H1 (cell line): ENCODE data around the gene PFDN1. TPM values are rescaled to one million over a fixed set of nuclear protein-coding genes. Genes with fewer than 3 reads are reported as not detected.

Experiments used
- CTCF ChIA-PET: fragments of 300-600 bp; sonication (Branson Sonifier 250); formaldehyde crosslinking; loops from one replicate; lab custom pipeline; 2021; ENCODE audit not compliant: partially characterized antibody; lab: Charles Lee
- POLR2A ChIA-PET: fragments of 300-600 bp; sonication (Branson Sonifier 250); formaldehyde crosslinking; loops from one replicate; lab custom pipeline; 2021; ENCODE audit warnings: inconsistent platforms; ENCODE audit not compliant: partially characterized antibody; lab: Charles Lee
- DNase-seq, 2 experiments: peaks; one replicate each; pipeline versions ENCODE4 v3.0.0 to v3.0.0-alpha.2; 2010 to 2022; ENCODE audit warnings: low spot score in 2 of 2, low read depth in 1 of 2, mixed read lengths in 1 of 2
- FAIRE-seq: peaks from 2 replicates; lab custom pipeline; 2011; peaks lifted over from hg19 to GRCh38; lab: Jason Lieb, UNC
- H2AFZ ChIP-seq: 2 replicates; pipeline ENCODE4 v1.8.1; 2012; ENCODE audit warnings: low read length, inconsistent platforms
- H2AK5ac ChIP-seq: 2 replicates; pipeline ENCODE4 v1.6.1; 2013; ENCODE audit warnings: low read depth, low read length
- H2BK120ac ChIP-seq: replicated peaks from 2 replicates; pipeline ENCODE3; 2013; ENCODE audit warnings: low read depth, low read length, inconsistent platforms
- H2BK12ac ChIP-seq: 2 replicates; pipeline ENCODE4 v1.6.1; 2013; ENCODE audit warnings: low read depth, low read length
- H2BK15ac ChIP-seq: 2 replicates; pipeline ENCODE4 v1.6.1; 2013; ENCODE audit warnings: low read length
- H2BK20ac ChIP-seq: 2 replicates; pipeline ENCODE4 v1.6.1; 2013; ENCODE audit warnings: low read length
- H2BK5ac ChIP-seq: 2 replicates; pipeline ENCODE4 v1.6.1; 2013; ENCODE audit warnings: low read depth, low read length
- H3K14ac ChIP-seq: 2 replicates; pipeline ENCODE4 v1.6.1; 2013; ENCODE audit warnings: inconsistent platforms; ENCODE audit not compliant: insufficient read length
- H3K18ac ChIP-seq: 2 replicates; pipeline ENCODE4 v1.6.1; 2013; ENCODE audit warnings: low read length; ENCODE audit errors: extremely low read depth
- H3K23ac ChIP-seq: 2 replicates; pipeline ENCODE4 v1.6.1; 2013; ENCODE audit warnings: inconsistent platforms; ENCODE audit not compliant: insufficient read length
- H3K23me2 ChIP-seq: 2 replicates; pipeline ENCODE4 v1.6.1; 2013; ENCODE audit warnings: low read depth, low read length
- H3K27ac ChIP-seq: 2 replicates; pipeline ENCODE4 v1.6.1; 2011; ENCODE audit warnings: low read depth, low read length, inconsistent platforms
- H3K27me3 ChIP-seq, 4 experiments: replicated peaks in 1 of 4; 1 replicate in 1 of 4; 2 replicates in 3 of 4; pipeline versions ENCODE4 v1.6.1 to v1.8.1; 2011 to 2013; ENCODE audit warnings: low read length in 3 of 4, mild to moderate bottlenecking in 3 of 4, inconsistent platforms in 2 of 4, mixed read lengths in 2 of 4, moderate library complexity in 1 of 4; ENCODE audit not compliant: control insufficient read depth in 3 of 4, insufficient read depth in 3 of 4; ENCODE audit errors: extremely low read depth in 1 of 4
- H3K36me3 ChIP-seq, 4 experiments: 2 replicates each; pipeline versions ENCODE4 v1.6.1 to v1.8.1; 2011 to 2013; ENCODE audit warnings: mild to moderate bottlenecking in 4 of 4, low read length in 3 of 4, moderate library complexity in 2 of 4, control low read depth in 1 of 4, inconsistent platforms in 1 of 4; ENCODE audit not compliant: insufficient read depth in 4 of 4, control insufficient read depth in 2 of 4
- H3K4ac ChIP-seq: replicated peaks from 2 replicates; pipeline ENCODE3; 2013; ENCODE audit warnings: low read length, low read depth, mixed read lengths, inconsistent platforms; ENCODE audit not compliant: insufficient read length
- H3K4me1 ChIP-seq, 4 experiments: replicated peaks in 1 of 4; 1 replicate in 1 of 4; 2 replicates in 3 of 4; pipeline versions ENCODE4 v1.6.1 to v1.8.1; 2011 to 2013; ENCODE audit warnings: low read length in 3 of 4, inconsistent platforms in 2 of 4, mixed read lengths in 1 of 4; ENCODE audit not compliant: insufficient read depth in 4 of 4, control insufficient read depth in 3 of 4
- H3K4me2 ChIP-seq, 2 experiments: 2 replicates each; pipeline versions ENCODE4 v1.6.1 to v1.8.1; 2011 to 2013; ENCODE audit warnings: low read depth in 2 of 2, low read length in 2 of 2, control low read depth in 1 of 2, inconsistent platforms in 1 of 2, mild to moderate bottlenecking in 1 of 2; ENCODE audit not compliant: insufficient read depth in 1 of 2
- H3K4me3 ChIP-seq, 4 experiments: fragments of 200-600, 300-600 bp in 1 of 4; sonication (generic), shearing (Covaris generic), sonication (Bioruptor Twin) in 1 of 4; 2 replicates each; pipeline versions ENCODE4 v1.5.1 to v1.8.1; 2011 to 2016; ENCODE audit warnings: low read length in 4 of 4, low read depth in 3 of 4, control low read depth in 2 of 4, inconsistent platforms in 2 of 4, mild to moderate bottlenecking in 2 of 4, mixed read lengths in 1 of 4, moderate library complexity in 1 of 4; ENCODE audit not compliant: insufficient read depth in 2 of 4; ENCODE audit errors: extremely low read depth in 1 of 4
- H3K56ac ChIP-seq: replicated peaks from 2 replicates; pipeline ENCODE3; 2013; ENCODE audit warnings: low read depth, mild to moderate bottlenecking, mixed read lengths, low read length, inconsistent platforms; ENCODE audit not compliant: insufficient read length
- H3K79me1 ChIP-seq: 2 replicates; pipeline ENCODE4 v1.6.1; 2013; ENCODE audit warnings: low read depth, low read length, control low read depth
- H3K79me2 ChIP-seq, 2 experiments: 2 replicates each; pipeline versions ENCODE4 v1.6.1 to v1.8.1; 2012 to 2013; ENCODE audit warnings: low read length in 2 of 2, mild to moderate bottlenecking in 2 of 2, inconsistent platforms in 1 of 2; ENCODE audit not compliant: insufficient read depth in 2 of 2, control insufficient read depth in 1 of 2
- H3K9ac ChIP-seq, 4 experiments: replicated peaks in 1 of 4; 1 replicate in 1 of 4; 2 replicates in 3 of 4; pipeline versions ENCODE4 v1.6.1 to v1.8.1; 2011 to 2013; ENCODE audit warnings: low read depth in 3 of 4, low read length in 3 of 4, control low read depth in 2 of 4, mild to moderate bottlenecking in 2 of 4, moderate library complexity in 2 of 4, inconsistent platforms in 1 of 4; ENCODE audit errors: extremely low read depth in 1 of 4
- H3K9me3 ChIP-seq, 2 experiments: 2 replicates each; pipeline versions ENCODE4 v1.6.1 to v1.8.1; 2012 to 2013; ENCODE audit warnings: mild to moderate bottlenecking in 2 of 2, moderate library complexity in 2 of 2, control low read depth in 1 of 2, inconsistent platforms in 1 of 2, low read depth in 1 of 2, low read length in 1 of 2, mixed read lengths in 1 of 2; ENCODE audit not compliant: insufficient read depth in 2 of 2
- H4K20me1 ChIP-seq, 2 experiments: replicated peaks in 1 of 2; 2 replicates each; pipeline versions ENCODE3 to v1.8.1; 2011 to 2013; ENCODE audit warnings: inconsistent platforms in 2 of 2, low read length in 2 of 2, mild to moderate bottlenecking in 1 of 2; ENCODE audit not compliant: insufficient read depth in 2 of 2, control insufficient read depth in 1 of 2
- H4K5ac ChIP-seq: 2 replicates; pipeline ENCODE4 v1.6.1; 2013; ENCODE audit warnings: low read length, low read depth, mixed read lengths, inconsistent platforms; ENCODE audit not compliant: insufficient read length
- H4K8ac ChIP-seq: 2 replicates; pipeline ENCODE4 v1.8.0; 2013; ENCODE audit warnings: mild to moderate bottlenecking, moderate library complexity, low read length, inconsistent platforms; ENCODE audit not compliant: insufficient read depth; ENCODE audit errors: extremely low read depth
- H4K91ac ChIP-seq: replicated peaks from 2 replicates; pipeline ENCODE3; 2013; ENCODE audit warnings: low read length, mixed read lengths, inconsistent platforms; ENCODE audit not compliant: insufficient read length
- ASH2L ChIP-seq: fragments of 200-600, 300-600 bp; sonication (generic); IDR thresholded peaks from one replicate; pipeline ENCODE4 v1.7.1; 2017; ENCODE audit warnings: low read length
- CTBP2 ChIP-seq: IDR thresholded peaks from 2 replicates; pipeline ENCODE4 v1.7.0; 2011; ENCODE audit warnings: borderline replicate concordance, mild to moderate bottlenecking, moderate library complexity, mixed read lengths, low read length; ENCODE audit not compliant: insufficient read depth, insufficient read length
- JUN ChIP-seq: IDR thresholded peaks from 2 replicates; pipeline ENCODE4 v1.6.1; 2011; ENCODE audit warnings: low read depth, mild to moderate bottlenecking, improper control_type of control experiment, low read length
- KDM1A ChIP-seq: fragments of 200-600, 300-600 bp; sonication (generic); IDR thresholded peaks from 2 replicates; pipeline ENCODE4 v1.7.1; 2016; ENCODE audit warnings: mild to moderate bottlenecking, low read length, borderline replicate concordance
- NANOG ChIP-seq: IDR thresholded peaks from 2 replicates; pipeline ENCODE4 v1.6.1; 2011; ENCODE audit warnings: low read length, low read depth, mild to moderate bottlenecking, inconsistent platforms; ENCODE audit not compliant: insufficient read depth, poor library complexity, severe bottlenecking
- RBBP5 ChIP-seq: IDR thresholded peaks from 2 replicates; pipeline ENCODE4 v1.7.1; 2012; ENCODE audit warnings: low read depth, mild to moderate bottlenecking, inconsistent platforms, low read length, moderate library complexity, borderline replicate concordance
- RXRA ChIP-seq: IDR thresholded peaks from 2 replicates; pipeline ENCODE4 v1.6.1; 2011; ENCODE audit warnings: low read depth, mild to moderate bottlenecking, low read length, moderate library complexity; ENCODE audit not compliant: insufficient read depth
- SRF ChIP-seq: IDR thresholded peaks from 2 replicates; pipeline ENCODE4 v1.6.1; 2011; ENCODE audit warnings: mild to moderate bottlenecking, low read depth, low read length, moderate library complexity
- TAF7 ChIP-seq: optimal IDR thresholded peaks from 2 replicates; pipeline ENCODE3; 2011; ENCODE audit warnings: low read depth, mild to moderate bottlenecking, inconsistent platforms, low read length, moderate library complexity, borderline replicate concordance
- USF2 ChIP-seq: IDR thresholded peaks from 2 replicates; pipeline ENCODE4 v1.6.1; 2011; ENCODE audit warnings: low read length, improper control_type of control experiment
- YY1 ChIP-seq: IDR thresholded peaks from 2 replicates; pipeline ENCODE4 v1.6.1; 2011; ENCODE audit warnings: low read depth, mild to moderate bottlenecking, low read length
- WGBS, 2 experiments: shearing (Covaris generic) in 1 of 2; methylation state at CpG; one replicate each; pipeline versions ENCODE4 v1.1.6 to v1.1.7; 2013 to 2015; ENCODE audit warnings: low lambda C conversion rate in 2 of 2, mixed read lengths in 2 of 2, inconsistent platforms in 1 of 2, low coverage in 1 of 2, missing lambda C conversion rate in 1 of 2; ENCODE audit not compliant: insufficient replicate concordance in 2 of 2, insufficient coverage in 1 of 2, insufficient read length in 1 of 2; ENCODE audit errors: extremely low coverage in 1 of 2, missing lambda C conversion rate in 1 of 2; 5-methylcytosine and 5-hydroxymethylcytosine counted together
- polyA plus RNA-seq, 7 experiments: library from polyadenylated mRNA; depleted of rRNA in 3 of 7; stranded (reverse) in 5 of 7; unstranded in 2 of 7; fragments of >200 nt in 5 of 7; fragments of 200-250 nt in 2 of 7; gene quantifications; 1 replicate in 5 of 7; 2 replicates in 1 of 7; 4 replicates in 1 of 7; pipeline versions ENCODE4 v1.2.1 to v1.2.3, GENCODE V29; 2011 to 2013; ENCODE audit warnings: missing spikeins in 2 of 7, mixed read lengths in 2 of 7
- total RNA-seq: library from RNA; stranded (reverse); fragmentation: NEBNext Ultra II Directional; extraction: Animal tissue kit (Norgen Biotek cat#: 25700); gene quantifications from 2 replicates; pipeline ENCODE4 v1.2.1, GENCODE V29; 2021

Gene PFDN1
- total and polyA plus RNA-seq, 2 of the 8 experiments (the other 6 are each of a cell fraction or from before 2014, with no cell fraction given) = 53.0 to 89.6 TPM

GRCh38 chr5:140197023-140197422 lies 105.9 kb downstream of the PFDN1 start:
- CTCF ChIA-PET = interaction anchor here (0.6 to 3.9 kb wide), 4 partner anchors 9 to 31 kb away, joined by 3 to 23 read pairs (median 5); no protein-coding TSS in a partner anchor

More at GRCh38 chr5:140197023-140197422, 105.9 kb downstream of the PFDN1 start:
- Histone ChIP-seq H2BK5ac (no peak overlapping the region), H3K4ac (no peak overlapping the region), H4K5ac (no peak overlapping the region), H3K36me3 (no peaks in the 10 kb centered on the region), H3K27ac (no peak overlapping the region), H3K23ac (no peak overlapping the region), H3K9me3 (no peaks in the 10 kb centered on the region), H4K20me1 (no peaks in the 10 kb centered on the region), H2AFZ (no peak overlapping the region), H3K4me3 (no peak overlapping the region), H2BK12ac (no peak overlapping the region), H3K79me1 (peaks cover 4% of the 10 kb centered on the region; the same call in 1 of the 2 replicates), H3K79me2 (no peaks in the 10 kb centered on the region), H3K27me3 (no peaks in the 10 kb centered on the region), H3K23me2 (no peaks in the 10 kb centered on the region; the same call in 1 of the 2 replicates), H2BK20ac (no peak overlapping the region), H4K91ac (no peak overlapping the region), H2BK15ac (no peak overlapping the region), H3K4me1 (peaks cover 0 to 4% (median 0%) of the 10 kb centered on the region in 4 experiments; a peak in 2 of 7 replicates), H3K18ac (no peak overlapping the region), H2BK120ac (no peak overlapping the region), H4K8ac (no peak overlapping the region), H3K9ac (no peak overlapping the region), H3K14ac (no peak overlapping the region), H2AK5ac (no peak overlapping the region), H3K4me2 (no peak overlapping the region), H3K56ac (no peak overlapping the region)
- WGBS, 2 experiments = 92% methylated on average over 2 of the region's 2 CpGs; no CpG with 5 or more reads in 1 of the 2 experiments
- FAIRE-seq (no peak), DNase-seq (no peak)
- POLR2A ChIA-PET = no interaction called here
- TF ChIP-seq USF2 = no peak
- TF ChIP-seq JUN = no peak
- TF ChIP-seq KDM1A = no peak
- no peak for TF ChIP-seq YY1
- TF ChIP-seq SRF = no peak
- TF ChIP-seq NANOG = no peak
- TF ChIP-seq TAF7 = no peak
- no peak for TF ChIP-seq RBBP5
- TF ChIP-seq ASH2L = no peak
- TF ChIP-seq CTBP2 = no peak
- TF ChIP-seq RXRA = no peak
